ENCODE results near the gene CDK5RAP1.

The CDK5RAP1 gene

GRCh38 chr20:33309631-33310030 is 91.7 kb downstream of the CDK5RAP1 start:
- no peaks in the 10 kb centered on the region for H3F3A ChIP-seq (ENCODE audit: insufficient read depth)
- no peaks in the 10 kb centered on the region for H3K9me2 ChIP-seq (replicated peaks; ENCODE audit: insufficient read depth, low read length)
- H3K4me2 ChIP-seq (ENCODE audit: low read depth, low read length, poor library complexity, severe bottlenecking): no peak overlapping the region
- H3K27ac ChIP-seq (ENCODE audit: low read depth, low read length): no peak overlapping the region
- H2AFZ ChIP-seq (ENCODE audit: low read depth, low read length, severe bottlenecking): no peak overlapping the region
- no peaks in the 10 kb centered on the region for H4K20me1 ChIP-seq (ENCODE audit: low read depth, low read length)
- no peak overlapping the region for H3K4me3 ChIP-seq (ENCODE audit: insufficient read depth, low read length, poor library complexity, severe bottlenecking)
- H3K36me3 ChIP-seq (ENCODE audit: low read length): no peaks in the 10 kb centered on the region
- no peak overlapping the region for H3K9ac ChIP-seq (ENCODE audit: low read length)
- TF ChIP-seq EZH2phosphoT487 (conservative IDR thresholded peaks at IDR 0.05; ENCODE audit: low read length) (no peak), CTCF (IDR thresholded peaks at IDR 0.05; ENCODE audit: insufficient read depth, low read length, poor library complexity, severe bottlenecking) (no peak)
- H3K9me3 ChIP-seq (ENCODE audit: insufficient read depth, low read length): no peaks in the 10 kb centered on the region
- H3K79me2 ChIP-seq (ENCODE audit: insufficient read depth, low read length): no peaks in the 10 kb centered on the region
- H3K27me3 ChIP-seq (ENCODE audit: low read length): no peaks in the 10 kb centered on the region

All from SU-DHL-6 (cell line).